Endodermal cell (in vitro differentiated cells): ENCODE data around the gene TRAIP. TPM values are rescaled to one million over a fixed set of nuclear protein-coding genes. Genes with fewer than 3 reads are reported as not detected.

Source experiments
- DNase-seq: peaks from one replicate; pipeline ENCODE4 v3.0.0-alpha.2; 2017
- H3K27ac ChIP-seq: 2 replicates; pipeline ENCODE4 v1.5.1; 2013; ENCODE audit warnings: mild to moderate bottlenecking, low read depth, low read length, moderate library complexity
- H3K27me3 ChIP-seq: 2 replicates; pipeline ENCODE4 v1.6.1; 2013; ENCODE audit warnings: mild to moderate bottlenecking, low read length, moderate library complexity; ENCODE audit not compliant: insufficient read depth, control insufficient read depth, poor library complexity, severe bottlenecking
- H3K36me3 ChIP-seq: 2 replicates; pipeline ENCODE4 v1.7.0; 2013; ENCODE audit warnings: mild to moderate bottlenecking, low read length, moderate library complexity; ENCODE audit not compliant: control insufficient read depth, insufficient read depth
- H3K4me1 ChIP-seq: one replicate; pipeline ENCODE4 v1.7.0; 2013; ENCODE audit warnings: low read length; ENCODE audit not compliant: control insufficient read depth, insufficient read depth
- H3K4me3 ChIP-seq: 2 replicates; pipeline ENCODE4 v1.5.1; 2013; ENCODE audit warnings: mild to moderate bottlenecking, low read length, moderate library complexity
- H3K9ac ChIP-seq: 2 replicates; pipeline ENCODE4 v1.6.1; 2013; ENCODE audit warnings: mild to moderate bottlenecking, low read length, moderate library complexity; ENCODE audit not compliant: poor library complexity, severe bottlenecking; ENCODE audit errors: extremely low read depth
- H3K9me3 ChIP-seq: 2 replicates; pipeline ENCODE4 v1.6.1; 2013; ENCODE audit warnings: mild to moderate bottlenecking, low read length, moderate library complexity; ENCODE audit not compliant: control insufficient read depth
- H3K27ac Mint-ChIP-seq: 2 replicates; pipeline ENCODE4 v1.8.0; 2020; ENCODE audit warnings: mixed read lengths
- H3K27me3 Mint-ChIP-seq: 2 replicates; pipeline ENCODE4 v1.8.0; 2021; ENCODE audit warnings: mild to moderate bottlenecking, mixed read lengths; ENCODE audit not compliant: insufficient read depth
- H3K36me3 Mint-ChIP-seq: 2 replicates; pipeline ENCODE4 v1.8.0; 2020; ENCODE audit warnings: low read depth, mixed read lengths
- H3K4me1 Mint-ChIP-seq: 2 replicates; pipeline ENCODE4 v1.8.0; 2020; ENCODE audit warnings: mixed read lengths
- H3K4me3 Mint-ChIP-seq: 2 replicates; pipeline ENCODE4 v1.8.0; 2020; ENCODE audit warnings: mild to moderate bottlenecking, moderate library complexity, mixed read lengths
- H3K9me3 Mint-ChIP-seq: 2 replicates; pipeline ENCODE4 v1.8.0; 2020; ENCODE audit warnings: mild to moderate bottlenecking, mixed read lengths
- WGBS, 2 experiments: methylation state at CpG; one replicate each; pipeline versions ENCODE4 v1.1.5 to v1.1.7; 2013; ENCODE audit warnings: missing lambda C conversion rate in 2 of 2, mixed read lengths in 1 of 2; ENCODE audit not compliant: insufficient coverage in 1 of 2, insufficient read length in 1 of 2; 5-methylcytosine and 5-hydroxymethylcytosine counted together
- total RNA-seq, 2 donors: library from RNA; stranded (reverse); fragmentation: NEBNext Ultra II Directional in 1 of 2; extraction: Animal tissue kit (Norgen Biotek cat#: 25700) in 1 of 2; gene quantifications; 2 replicates in 1 of 2; 3 replicates in 1 of 2; pipeline ENCODE4 v1.2.1, GENCODE V29; 2021
- TF ChIP-seq, protein P1 (sequence below): fragments of 200-600 bp; sonication (generic); conservative IDR thresholded peaks from 2 replicates; pipeline ENCODE4 v1.5.0; 2021; ENCODE audit warnings: antibody characterized with exemption, mild to moderate bottlenecking

TRAIP gene
- total RNA-seq, 2 donors from 2014 or later, result 22.3 to 32.8 TPM

DNA sequence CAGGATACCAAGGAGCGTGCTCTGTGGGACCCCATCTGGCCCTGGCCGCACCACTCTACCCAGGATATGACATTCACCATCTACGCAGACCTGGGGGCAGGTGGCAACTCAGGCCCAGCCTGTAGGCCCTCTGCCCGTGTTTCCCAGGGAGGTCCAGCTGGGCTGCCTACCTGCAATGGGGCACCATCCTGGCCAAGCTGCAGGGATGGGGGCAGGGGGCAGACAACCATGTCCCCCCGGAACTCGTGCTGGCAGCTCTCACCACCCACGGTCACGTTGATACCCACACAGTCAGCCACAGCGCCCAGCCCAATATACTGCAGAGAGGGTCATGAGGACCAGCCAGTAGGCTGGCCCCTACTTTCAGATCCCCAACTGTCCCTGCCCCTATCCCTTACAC, 39.4 kb upstream of the TRAIP start:
- Histone ChIP-seq H3K4me3 (no peak overlapping the region), H3K36me3 (no peaks in the 10 kb centered on the region), H3K9me3 (no peaks in the 10 kb centered on the region), H3K27ac (no peak overlapping the region), H3K27me3 (no peaks in the 10 kb centered on the region), H3K9ac (no peak overlapping the region), H3K4me1 (no peaks in the 10 kb centered on the region)
- Mint-ChIP-seq H3K4me1 (no peaks in the 10 kb centered on the region), H3K36me3 (no peaks in the 10 kb centered on the region), H3K4me3 (no peak overlapping the region), H3K9me3 (no peaks in the 10 kb centered on the region), H3K27ac (no peak overlapping the region), H3K27me3 (no peaks in the 10 kb centered on the region)
- DNase-seq, result no peak
- TF ChIP-seq, protein P1, sequence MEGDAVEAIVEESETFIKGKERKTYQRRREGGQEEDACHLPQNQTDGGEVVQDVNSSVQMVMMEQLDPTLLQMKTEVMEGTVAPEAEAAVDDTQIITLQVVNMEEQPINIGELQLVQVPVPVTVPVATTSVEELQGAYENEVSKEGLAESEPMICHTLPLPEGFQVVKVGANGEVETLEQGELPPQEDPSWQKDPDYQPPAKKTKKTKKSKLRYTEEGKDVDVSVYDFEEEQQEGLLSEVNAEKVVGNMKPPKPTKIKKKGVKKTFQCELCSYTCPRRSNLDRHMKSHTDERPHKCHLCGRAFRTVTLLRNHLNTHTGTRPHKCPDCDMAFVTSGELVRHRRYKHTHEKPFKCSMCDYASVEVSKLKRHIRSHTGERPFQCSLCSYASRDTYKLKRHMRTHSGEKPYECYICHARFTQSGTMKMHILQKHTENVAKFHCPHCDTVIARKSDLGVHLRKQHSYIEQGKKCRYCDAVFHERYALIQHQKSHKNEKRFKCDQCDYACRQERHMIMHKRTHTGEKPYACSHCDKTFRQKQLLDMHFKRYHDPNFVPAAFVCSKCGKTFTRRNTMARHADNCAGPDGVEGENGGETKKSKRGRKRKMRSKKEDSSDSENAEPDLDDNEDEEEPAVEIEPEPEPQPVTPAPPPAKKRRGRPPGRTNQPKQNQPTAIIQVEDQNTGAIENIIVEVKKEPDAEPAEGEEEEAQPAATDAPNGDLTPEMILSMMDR, result no peak
- 90 to 97% methylated on average over 8 to 9 of the region's 9 CpGs for WGBS, 2 experiments

- DNase-seq, result no peak
- Histone ChIP-seq H3K27me3 (no peaks in the 10 kb centered on the region), H3K9ac (no peak overlapping the region), H3K4me1 (no peaks in the 10 kb centered on the region), H3K4me3 (no peak overlapping the region), H3K36me3 (no peaks in the 10 kb centered on the region), H3K9me3 (no peaks in the 10 kb centered on the region), H3K27ac (no peak overlapping the region)
- no peak overlapping the region for H3K27ac Mint-ChIP-seq
- no peaks in the 10 kb centered on the region for H3K27me3 Mint-ChIP-seq
- H3K36me3 Mint-ChIP-seq, result no peaks in the 10 kb centered on the region
- no peaks in the 10 kb centered on the region for H3K4me1 Mint-ChIP-seq
- H3K4me3 Mint-ChIP-seq, result no peak overlapping the region
- TF ChIP-seq, protein P1, result no peak
- 85 to 87% methylated on average over 9 to 10 of the region's 10 CpGs for WGBS, 2 experiments
- H3K9me3 Mint-ChIP-seq, result no peaks in the 10 kb centered on the region
These were observed 32.9 kb upstream of the TRAIP start for GRCh38 chr3:49889296-49889695.

DNA sequence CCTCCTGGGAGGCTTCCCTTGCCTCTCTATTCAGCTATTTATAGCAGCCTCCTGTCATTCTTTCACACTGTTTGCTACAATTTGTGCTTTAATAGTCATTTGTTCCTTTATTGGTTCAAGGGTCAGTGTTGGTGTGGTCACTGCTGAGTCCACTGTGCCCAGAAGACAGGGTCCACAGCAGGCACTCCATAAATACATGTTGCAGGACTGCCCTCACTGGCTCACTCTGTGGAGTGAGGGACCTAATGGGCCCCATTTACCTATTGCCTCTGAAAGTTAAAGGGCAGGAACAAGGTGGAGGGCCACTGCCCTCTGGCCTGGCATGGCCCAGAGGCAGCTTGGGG, 30.5 kb upstream of the TRAIP start:
- H3K4me3 ChIP-seq, result no peak overlapping the region
- no peaks in the 10 kb centered on the region for H3K36me3 ChIP-seq
- Mint-ChIP-seq H3K4me3 (no peak overlapping the region), H3K36me3 (no peaks in the 10 kb centered on the region), H3K27ac (no peak overlapping the region), H3K9me3 (no peaks in the 10 kb centered on the region), H3K4me1 (no peaks in the 10 kb centered on the region), H3K27me3 (no peaks in the 10 kb centered on the region)
- no peak for DNase-seq
- no peaks in the 10 kb centered on the region for H3K9me3 ChIP-seq
- H3K9ac ChIP-seq, result no peak overlapping the region
- no peak overlapping the region for H3K27ac ChIP-seq
- no peaks in the 10 kb centered on the region for H3K27me3 ChIP-seq
- H3K4me1 ChIP-seq, result no peaks in the 10 kb centered on the region
- TF ChIP-seq, protein P1, result no peak
